KMS-11 (cell line): Measurements from ENCODE around the gene FHOD3.
A peak's percentile ranks its signal among the peaks of the same experiment; 100 is the strongest.

Experiments
- H2AFZ ChIP-seq: fragments of 200-600 bp; sonication (generic); 2 replicates; pipeline ENCODE4 v1.6.1; 2016; ENCODE audit warnings: antibody characterized with exemption, mixed run types, low read depth
- H3K27ac ChIP-seq: fragments of 200-600 bp; sonication (generic); 2 replicates; pipeline ENCODE4 v1.6.1; 2016; ENCODE audit warnings: mild to moderate bottlenecking, mixed run types
- H3K27me3 ChIP-seq: fragments of 200-600 bp; sonication (generic); 2 replicates; pipeline ENCODE4 v1.6.1; 2017; ENCODE audit warnings: mild to moderate bottlenecking, low read depth, mixed run types, moderate library complexity; ENCODE audit not compliant: insufficient read depth
- H3K36me3 ChIP-seq: fragments of 200-600 bp; sonication (generic); 2 replicates; pipeline ENCODE4 v1.6.1; 2017; ENCODE audit warnings: mild to moderate bottlenecking, mixed run types; ENCODE audit not compliant: insufficient read depth
- H3K4me1 ChIP-seq: fragments of 200-600 bp; sonication (generic); 2 replicates; pipeline ENCODE4 v1.6.1; 2016; ENCODE audit warnings: mild to moderate bottlenecking, low read depth, mixed run types; ENCODE audit not compliant: poor library complexity, severe bottlenecking
- H3K4me2 ChIP-seq: fragments of 200-600 bp; sonication (generic); 2 replicates; pipeline ENCODE4 v1.7.0; 2016; ENCODE audit warnings: mild to moderate bottlenecking, mixed run types
- H3K4me3 ChIP-seq: fragments of 200-600 bp; sonication (generic); IDR thresholded peaks from 2 replicates; pipeline ENCODE4 v1.6.1; 2017; ENCODE audit warnings: low read depth, low read length, mixed read lengths; ENCODE audit not compliant: insufficient read depth
- H3K79me2 ChIP-seq: fragments of 200-600 bp; sonication (generic); 2 replicates; pipeline ENCODE4 v1.6.1; 2016; ENCODE audit warnings: low read depth, mixed run types; ENCODE audit not compliant: insufficient read depth
- H3K9ac ChIP-seq: fragments of 200-600 bp; sonication (generic); 2 replicates; pipeline ENCODE4 v1.6.1; 2016; ENCODE audit warnings: mild to moderate bottlenecking, mixed run types
- H4K20me1 ChIP-seq: fragments of 200-600 bp; sonication (generic); 2 replicates; pipeline ENCODE4 v1.6.1; 2016; ENCODE audit warnings: mild to moderate bottlenecking, mixed run types; ENCODE audit not compliant: insufficient read depth
- TF ChIP-seq, protein P1 (sequence below): fragments of 200-600 bp; sonication (generic); conservative IDR thresholded peaks from 2 replicates; pipeline ENCODE4 v1.6.1; 2017; ENCODE audit warnings: low read depth, mild to moderate bottlenecking, antibody characterized with exemption, low read length, moderate library complexity, mixed read lengths

FHOD3 gene

DNA sequence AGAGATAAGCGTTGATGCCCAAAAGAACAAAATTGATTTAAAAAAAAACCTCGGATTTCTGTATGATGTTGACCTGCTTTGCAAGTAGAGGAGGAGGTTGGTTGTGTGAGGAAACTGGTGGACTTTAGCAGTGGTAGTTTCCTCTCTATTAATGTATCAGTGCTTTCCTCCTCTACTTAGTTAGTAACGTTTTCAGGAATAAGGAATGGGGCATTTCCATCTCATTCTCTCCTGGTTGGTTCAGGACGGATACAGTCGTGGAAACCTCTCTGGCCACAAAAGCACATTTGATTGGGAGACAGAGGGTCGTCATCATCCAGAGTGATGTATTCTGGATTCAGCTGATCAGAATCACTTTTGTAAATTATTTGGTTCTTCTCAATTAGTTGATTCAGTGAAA lies 1.5 kb downstream of the FHOD3 start:
- Histone ChIP-seq H3K9ac (no peak overlapping the region), H3K36me3 (no peaks in the 10 kb centered on the region), H3K79me2 (no peaks in the 10 kb centered on the region), H4K20me1 (no peaks in the 10 kb centered on the region), H3K4me3 (no peak overlapping the region), H3K4me1 (peaks cover 5% of the 10 kb centered on the region), H3K4me2 (peak overlapping the region; percentile 45; the same call in 1 of the 2 replicates), H3K27ac (no peak overlapping the region), H3K27me3 (peaks cover 3% of the 10 kb centered on the region; the same call in 1 of the 2 replicates), H2AFZ (no peak overlapping the region)
- TF ChIP-seq, protein P1, sequence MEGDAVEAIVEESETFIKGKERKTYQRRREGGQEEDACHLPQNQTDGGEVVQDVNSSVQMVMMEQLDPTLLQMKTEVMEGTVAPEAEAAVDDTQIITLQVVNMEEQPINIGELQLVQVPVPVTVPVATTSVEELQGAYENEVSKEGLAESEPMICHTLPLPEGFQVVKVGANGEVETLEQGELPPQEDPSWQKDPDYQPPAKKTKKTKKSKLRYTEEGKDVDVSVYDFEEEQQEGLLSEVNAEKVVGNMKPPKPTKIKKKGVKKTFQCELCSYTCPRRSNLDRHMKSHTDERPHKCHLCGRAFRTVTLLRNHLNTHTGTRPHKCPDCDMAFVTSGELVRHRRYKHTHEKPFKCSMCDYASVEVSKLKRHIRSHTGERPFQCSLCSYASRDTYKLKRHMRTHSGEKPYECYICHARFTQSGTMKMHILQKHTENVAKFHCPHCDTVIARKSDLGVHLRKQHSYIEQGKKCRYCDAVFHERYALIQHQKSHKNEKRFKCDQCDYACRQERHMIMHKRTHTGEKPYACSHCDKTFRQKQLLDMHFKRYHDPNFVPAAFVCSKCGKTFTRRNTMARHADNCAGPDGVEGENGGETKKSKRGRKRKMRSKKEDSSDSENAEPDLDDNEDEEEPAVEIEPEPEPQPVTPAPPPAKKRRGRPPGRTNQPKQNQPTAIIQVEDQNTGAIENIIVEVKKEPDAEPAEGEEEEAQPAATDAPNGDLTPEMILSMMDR = no peak

DNA sequence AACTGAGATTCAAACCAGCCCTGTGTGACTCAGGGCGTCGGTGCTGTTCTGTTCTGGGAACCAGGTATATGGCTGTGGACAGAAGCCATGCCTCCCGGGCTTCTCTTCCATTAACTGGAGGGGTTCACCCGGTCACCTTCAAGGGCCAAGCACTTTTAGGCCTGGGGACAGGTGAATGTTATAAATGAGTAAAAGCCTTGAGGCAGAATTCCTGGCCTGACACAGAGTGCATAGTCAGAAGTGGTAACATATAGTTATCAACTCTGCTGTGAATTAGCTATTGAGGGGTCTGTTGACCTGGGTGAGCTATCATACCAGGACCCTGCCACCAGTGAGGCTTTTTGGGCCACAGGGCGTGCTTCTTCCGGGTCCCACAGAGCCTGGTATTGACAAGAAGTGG lies 2.7 kb downstream of the FHOD3 start:
- TF ChIP-seq, protein P1 = no peak
- Histone ChIP-seq H3K79me2 (no peaks in the 10 kb centered on the region), H3K9ac (no peak overlapping the region)

DNA sequence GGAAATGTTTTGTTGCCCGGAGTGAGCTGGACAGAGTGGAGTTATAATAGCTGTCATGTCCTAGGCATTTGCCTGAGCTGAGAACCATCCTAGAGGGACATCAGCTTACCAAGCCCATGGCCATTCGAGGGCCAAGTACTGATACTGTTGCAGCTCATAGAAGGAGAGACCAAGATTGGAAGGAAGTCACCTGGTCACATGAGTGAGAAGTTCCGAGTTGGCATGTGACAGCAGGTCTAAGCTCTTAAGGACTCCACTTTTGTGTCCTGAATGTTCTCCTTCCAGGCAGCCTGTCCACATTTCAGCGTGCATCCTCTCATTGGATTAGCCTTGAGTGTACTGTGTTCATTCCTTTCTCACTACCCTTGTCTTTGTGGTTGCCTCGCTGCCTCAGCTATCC lies 4.4 kb downstream of the FHOD3 start:
- H4K20me1 ChIP-seq = no peaks in the 10 kb centered on the region
- no peak overlapping the region for H3K27ac ChIP-seq
- TF ChIP-seq, protein P1 = no peak
- H3K79me2 ChIP-seq = no peaks in the 10 kb centered on the region
- H3K4me2 ChIP-seq = no peak overlapping the region
- H3K9ac ChIP-seq = no peak overlapping the region
- no peak overlapping the region for H2AFZ ChIP-seq
- H3K27me3 ChIP-seq = peaks cover 3% of the 10 kb centered on the region; the same call in 1 of the 2 replicates
- H3K36me3 ChIP-seq = no peaks in the 10 kb centered on the region
- peaks cover 5% of the 10 kb centered on the region for H3K4me1 ChIP-seq
- no peak overlapping the region for H3K4me3 ChIP-seq

More for the DNA sequence above, 2.7 kb downstream of the FHOD3 start:
- Histone ChIP-seq H3K27me3 (peaks cover 3% of the 10 kb centered on the region; the same call in 1 of the 2 replicates), H3K4me3 (no peak overlapping the region), H2AFZ (no peak overlapping the region), H3K4me1 (peaks cover 5% of the 10 kb centered on the region), H3K27ac (no peak overlapping the region), H3K36me3 (no peaks in the 10 kb centered on the region), H3K4me2 (no peak overlapping the region), H4K20me1 (no peaks in the 10 kb centered on the region)

DNA sequence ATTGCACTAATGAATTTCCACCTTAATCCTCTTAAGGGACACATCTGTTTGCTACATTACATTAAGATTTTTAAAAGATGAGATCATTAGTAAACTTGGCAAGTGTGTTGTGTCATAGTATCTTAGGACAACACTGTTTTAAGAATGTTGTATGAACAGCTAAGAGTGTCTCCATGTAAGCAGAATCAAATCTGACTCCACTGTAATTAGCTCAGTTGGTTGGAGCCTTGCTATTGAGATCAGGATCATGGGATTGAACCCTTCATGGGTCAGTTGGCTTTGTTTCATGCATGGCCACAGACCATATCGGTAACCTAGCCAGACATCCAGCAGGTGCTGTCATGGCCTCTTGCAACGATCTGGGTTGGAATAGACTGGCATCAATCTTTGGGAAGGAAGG lies 5.2 kb downstream of the FHOD3 start:
- Histone ChIP-seq H3K4me3 (no peak overlapping the region), H3K4me2 (no peak overlapping the region), H2AFZ (no peak overlapping the region), H3K27me3 (peaks cover 3% of the 10 kb centered on the region; the same call in 1 of the 2 replicates), H3K4me1 (peaks cover 5% of the 10 kb centered on the region), H3K36me3 (no peaks in the 10 kb centered on the region), H3K9ac (no peak overlapping the region), H4K20me1 (no peaks in the 10 kb centered on the region), H3K27ac (no peak overlapping the region), H3K79me2 (no peaks in the 10 kb centered on the region)
- TF ChIP-seq, protein P1 = no peak
